GM12878 (cell line): ENCODE measurements around the gene PIK3C3. TPM values are rescaled to one million over a fixed set of nuclear protein-coding genes. Genes with fewer than 3 reads are reported as not detected.

Experiments
- ATAC-seq: fragments of 200-7000 bp; cut with Tn5 transposase; 3 replicates; pipeline ENCODE4 v1.9.1; 2020; ENCODE audit warnings: mild to moderate bottlenecking, moderate library complexity
- BruUV-seq: library from RNA; stranded (reverse); fragments of 400-500 nt; replicated peaks from 2 replicates; lab custom pipeline; 2021; lab: Mats Ljungman, UMichigan
- CTCF ChIA-PET: fragments of 300-600 bp; sonication (Branson Sonifier 250); formaldehyde crosslinking; extraction: SDS; loops from one replicate; lab custom pipeline; 2021; ENCODE audit warnings: inconsistent platforms; lab: Yijun Ruan, JAX
- POLR2A ChIA-PET: fragments of 350-600 bp; formaldehyde crosslinking; extraction: SDS; loops from one replicate; lab custom pipeline; 2021; ENCODE audit warnings: inconsistent platforms; lab: Charles Lee
- RAD21 ChIA-PET: fragments of 300-600 bp; sonication (Branson Sonifier 250); formaldehyde crosslinking; loops from one replicate; lab custom pipeline; 2023; ENCODE audit warnings: antibody characterized with exemption; ENCODE audit not compliant: unreplicated experiment; lab: Charles Lee
- SMC1A ChIA-PET: fragments of 300-600 bp; sonication (Branson Sonifier 250); formaldehyde crosslinking; loops from one replicate; lab custom pipeline; 2023; ENCODE audit not compliant: unreplicated experiment, uncharacterized antibody; lab: Charles Lee
- DNase-seq: peaks from one replicate; pipeline ENCODE4 v3.0.0-alpha.2; 2011; ENCODE audit warnings: low read depth, low spot score
- FAIRE-seq: peaks from 3 replicates; lab custom pipeline; 2011; peaks lifted over from hg19 to GRCh38; lab: Jason Lieb, UNC
- H2AFZ ChIP-seq: 2 replicates; pipeline ENCODE4 v1.6.0; 2011; ENCODE audit warnings: low read depth, low read length, control low read depth; ENCODE audit not compliant: control insufficient read depth
- H3K27ac ChIP-seq: 2 replicates; pipeline ENCODE4 v1.5.1; 2011; ENCODE audit warnings: control low read depth; ENCODE audit not compliant: control insufficient read depth, insufficient read depth
- H3K27me3 ChIP-seq, 2 experiments: replicated peaks in 1 of 2; 2 replicates each; pipeline versions ENCODE4 v1.6.0 to v1.6.1; 2011; ENCODE audit warnings: low read length in 1 of 2; ENCODE audit not compliant: control insufficient read depth in 2 of 2, insufficient read depth in 2 of 2
- H3K36me3 ChIP-seq, 2 experiments: 2 replicates each; pipeline ENCODE4 v1.5.1; 2011; ENCODE audit warnings: low read length in 1 of 2; ENCODE audit not compliant: control insufficient read depth in 2 of 2, insufficient read depth in 2 of 2
- H3K4me1 ChIP-seq: 2 replicates; pipeline ENCODE4 v1.6.1; 2011; ENCODE audit warnings: mild to moderate bottlenecking, low read length, moderate library complexity, mixed read lengths; ENCODE audit not compliant: control insufficient read depth, insufficient read depth
- H3K4me2 ChIP-seq: 2 replicates; pipeline ENCODE4 v1.6.0; 2011; ENCODE audit warnings: control low read depth; ENCODE audit not compliant: control insufficient read depth, insufficient read depth
- H3K4me3 ChIP-seq: fragments of 200-600 bp; sonication (generic); 2 replicates; pipeline ENCODE4 v1.5.1; 2016
- H3K79me2 ChIP-seq: 2 replicates; pipeline ENCODE4 v1.6.0; 2011; ENCODE audit warnings: low read length; ENCODE audit not compliant: control insufficient read depth, insufficient read depth
- H3K9ac ChIP-seq: 2 replicates; pipeline ENCODE4 v1.8.0; 2011; ENCODE audit warnings: low read length, control low read depth, mixed read lengths; ENCODE audit not compliant: control insufficient read depth, insufficient read depth
- H3K9me3 ChIP-seq: replicated peaks from 3 replicates; pipeline ENCODE4 v1.5.1; 2011; ENCODE audit warnings: mild to moderate bottlenecking, low read length; ENCODE audit not compliant: control insufficient read depth, insufficient read depth
- H4K20me1 ChIP-seq: 2 replicates; pipeline ENCODE4 v1.6.0; 2011; ENCODE audit not compliant: control insufficient read depth, insufficient read depth
- CHD4 ChIP-seq: fragments of 200-600 bp; sonication (generic); IDR thresholded peaks from 2 replicates; pipeline ENCODE4 v1.6.1; 2016; ENCODE audit warnings: mild to moderate bottlenecking
- CTCF ChIP-seq, 3 experiments: IDR thresholded peaks in 2 of 3; conservative IDR thresholded peaks in 1 of 3; 2 replicates each; pipeline ENCODE4 v1.5.1; 2011; ENCODE audit warnings: low read depth in 3 of 3, low read length in 3 of 3, mild to moderate bottlenecking in 3 of 3, control low read depth in 2 of 3, moderate library complexity in 2 of 3, inconsistent platforms in 1 of 3, mixed read lengths in 1 of 3; ENCODE audit not compliant: control insufficient read depth in 2 of 3, insufficient read depth in 1 of 3; ENCODE audit errors: extremely low read depth in 1 of 3
- RB1 ChIP-seq: fragments of 450-650 bp; formaldehyde crosslinking; IDR thresholded peaks from 2 replicates; pipeline ENCODE4 v1.6.1; 2017; ENCODE audit warnings: mild to moderate bottlenecking, borderline replicate concordance
- SPI1 ChIP-seq: IDR thresholded peaks from 2 replicates; pipeline ENCODE4 v1.6.1; 2011; ENCODE audit warnings: low read depth, mild to moderate bottlenecking, low read length, moderate library complexity, borderline replicate concordance; ENCODE audit not compliant: insufficient read depth
- SREBF1 ChIP-seq: IDR thresholded peaks from 2 replicates; pipeline ENCODE4 v1.6.1; 2012; ENCODE audit warnings: mild to moderate bottlenecking, low read length
- ZBTB40 ChIP-seq: fragments of 450-650 bp; IDR thresholded peaks from 2 replicates; pipeline ENCODE4 v1.6.1; 2016; ENCODE audit warnings: mild to moderate bottlenecking, moderate library complexity, borderline replicate concordance
- WGBS: methylation state at CpG from one replicate; pipeline ENCODE4 v1.1.6; 2016; ENCODE audit warnings: low lambda C conversion rate; ENCODE audit not compliant: insufficient replicate concordance, insufficient coverage; ENCODE audit errors: missing lambda C conversion rate; 5-methylcytosine and 5-hydroxymethylcytosine counted together
- in situ Hi-C: fragments of 300-500 bp; cut with MboI; formaldehyde crosslinking; loops from 9 replicates; pipeline ENCODE4 v1.14.3; 2018; ENCODE audit warnings: mixed read lengths
- intact Hi-C: fragments of 100-400 bp; cut with micrococcal nuclease; formaldehyde crosslinking; loops from one replicate; pipeline ENCODE4 v1.14.2; 2022; ENCODE audit not compliant: unreplicated experiment
- polyA plus RNA-seq, 11 experiments: library from polyadenylated mRNA; depleted of rRNA in 4 of 11; unstranded in 6 of 11; stranded (reverse) in 5 of 11; fragments of >200 nt; fragmentation: Nextera tagmentation in 4 of 11; fragmentation: Illumina TruSeq in 1 of 11; extraction: Ambion mirVana in 4 of 11; extraction: Trizol in 1 of 11; gene quantifications; 1 replicate in 1 of 11; 2 replicates in 10 of 11; pipeline versions ENCODE4 v1.2.1 to v1.2.3, GENCODE V29; 2011 to 2016; ENCODE audit warnings: inconsistent platforms in 2 of 11, missing spikeins in 2 of 11, low read depth in 1 of 11
- total RNA-seq, 4 experiments: library from RNA; depleted of rRNA in 3 of 4; stranded (reverse); fragments of >200 nt in 3 of 4; fragmentation: Illumina TruSeq in 1 of 4; extraction: Trizol in 1 of 4; gene quantifications; 2 replicates each; pipeline versions ENCODE4 v1.2.1 to v1.2.3, GENCODE V29; 2013 to 2021

The PIK3C3 gene
- total and polyA plus RNA-seq, 10 of the 15 experiments (the other 5 are each of a cell fraction or from before 2014, with no cell fraction given) = 14.4 to 131 (median 32.4) TPM

- Histone ChIP-seq H3K79me2 (no peaks in the 10 kb centered on the region; the same call in 1 of the 2 replicates), H3K4me3 (peak overlapping the region; percentile 13), H3K27me3 (no peaks in the 10 kb centered on the region), H2AFZ (no peak overlapping the region), H3K9ac (0 out of 2 replicates have a peak overlapping the region, but pooled peaks have one; percentile 29), H3K9me3 (no peaks in the 10 kb centered on the region), H4K20me1 (no peaks in the 10 kb centered on the region), H3K4me2 (peak overlapping the region; percentile 51), H3K36me3 (peaks cover 0 to 22% of the 10 kb centered on the region in 2 experiments; a peak in 2 of 4 replicates), H3K4me1 (peaks cover 35% of the 10 kb centered on the region)
- ChIA-PET SMC1A (interaction anchor here (0.7 to 4.2 kb wide), 10 partner anchors 9 to 162 kb away, joined by 3 to 15 read pairs (median 4); no protein-coding TSS in a partner anchor), CTCF (interaction anchor here (1.0 to 3.5 kb wide), 6 partner anchors 13 to 78 kb away, joined by 3 to 22 read pairs (median 4); no protein-coding TSS in a partner anchor), POLR2A (interaction anchor here (0.9 to 1.0 kb wide), 2 partner anchors 71 to 78 kb away, joined by 3 read pairs; partner anchors contain the start of gene PIK3C3), RAD21 (interaction anchor here (1.4 to 2.1 kb wide), 2 partner anchors 68 to 78 kb away, joined by 3 to 7 read pairs; no protein-coding TSS in a partner anchor)
- 0% methylated on average over 1 of the region's 1 CpG for WGBS
- in situ Hi-C loops (no loop called here), intact Hi-C loops (loop anchor here (1.0 to 10.0 kb wide), 3 partner anchors 14 to 159 kb away; partner anchors contain the start of gene PIK3C3)
- FAIRE-seq (no peak), ATAC-seq (peak; percentile 40), DNase-seq (no peak)
- BruUV-seq = no TSS peak
- TF ChIP-seq SPI1 = peak; percentile 66; the same call in 1 of the 2 replicates
- no peak for TF ChIP-seq SREBF1
- TF ChIP-seq, all 136 proteins: peak for 1
- H3K27ac ChIP-seq = peak overlapping the region; percentile 75
These were observed 70.5 kb downstream of the PIK3C3 start for GRCh38 chr18:42025491-42025890.

GRCh38 chr18:42025974-42026625 is 71.1 kb downstream of the PIK3C3 start:
- POLR2A ChIA-PET = interaction anchor here (0.9 to 1.1 kb wide), 4 partner anchors 11 to 79 kb away, joined by 3 read pairs; partner anchors contain the start of gene PIK3C3
- Histone ChIP-seq H3K27me3 (no peaks in the 10 kb centered on the region), H3K9me3 (no peaks in the 10 kb centered on the region), H3K79me2 (no peaks in the 10 kb centered on the region; the same call in 1 of the 2 replicates), H3K36me3 (peaks cover 0 to 25% of the 10 kb centered on the region in 2 experiments; a peak in 2 of 4 replicates), H3K4me2 (peak overlapping the region; percentile 51), H3K4me1 (peaks cover 35% of the 10 kb centered on the region), H4K20me1 (no peaks in the 10 kb centered on the region), H2AFZ (no peak overlapping the region), H3K9ac (no peak overlapping the region), H3K4me3 (no peak overlapping the region; the same call in 1 of the 2 replicates), H3K27ac (peak overlapping the region; percentile 75)
- DNase-seq = peak; percentile 71
- WGBS = 22% methylated on average over 5 of the region's 5 CpGs
- CTCF ChIA-PET = interaction anchor here (1.0 to 9.8 kb wide), 10 partner anchors 9 to 122 kb away, joined by 3 to 98 read pairs (median 9); no protein-coding TSS in a partner anchor
- SMC1A ChIA-PET = interaction anchor here (0.7 to 4.2 kb wide), 16 partner anchors 8 to 246 kb away, joined by 3 to 15 read pairs (median 4); no protein-coding TSS in a partner anchor
- in situ Hi-C loops = no loop called here
- FAIRE-seq = peak; percentile 98
- RAD21 ChIA-PET = interaction anchor here (1.0 to 2.1 kb wide), 5 partner anchors 9 to 79 kb away, joined by 3 to 7 read pairs (median 3); no protein-coding TSS in a partner anchor
- peak; percentile 92 for ATAC-seq
- no TSS peak for BruUV-seq
- intact Hi-C loops = loop anchor here (1.0 to 10.0 kb wide), 4 partner anchors 15 to 159 kb away; partner anchors contain the start of gene PIK3C3
- TF ChIP-seq ZBTB40 (no peak), RB1 (no peak), CHD4 (no peak), CTCF (IDR thresholded peaks at IDR 0.05 in 2 of 3, conservative IDR thresholded peaks at IDR 0.05 in 1 of 3; ENCODE audit: control insufficient read depth in 2 of 3, extremely low read depth in 1 of 3, insufficient read depth in 1 of 3, low read depth in 3 of 3, low read length in 3 of 3) (no peak), SPI1 (no peak)
